Measurements from ENCODE around the gene LRIG2.

DNA sequence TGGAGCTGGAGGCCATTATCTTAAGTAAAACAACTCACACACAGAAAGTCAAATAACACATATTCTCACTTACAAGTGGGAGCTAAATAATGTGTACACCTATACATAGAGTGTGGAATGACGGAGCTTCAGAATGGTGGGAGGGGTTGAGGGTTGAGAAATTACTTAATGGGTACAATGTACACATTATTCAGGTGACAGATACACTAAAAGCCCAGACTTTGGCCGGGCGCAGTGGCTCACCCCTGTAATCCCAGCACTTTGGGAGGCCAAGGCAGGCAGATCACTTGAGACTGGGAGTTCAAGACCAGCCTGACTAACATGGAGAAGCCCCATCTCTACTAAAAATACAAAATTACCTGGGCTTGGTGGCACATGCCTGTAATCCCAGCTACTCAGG is 24.9 kb upstream of the LRIG2 start:
- no peak for TF ChIP-seq POLR2AphosphoS5 (IDR thresholded peaks at IDR 0.05; ENCODE audit: low read depth, low read length)
- no peak for TF ChIP-seq FOXP2 (optimal IDR thresholded peaks at IDR 0.05; ENCODE audit: borderline replicate concordance, extremely low read depth, extremely low read length, insufficient read depth)
- no peak for TF ChIP-seq SIN3A (IDR thresholded peaks at IDR 0.05; ENCODE audit: borderline replicate concordance, insufficient read depth, low read length)
- no peak for TF ChIP-seq TAF1 (IDR thresholded peaks at IDR 0.05; ENCODE audit: borderline replicate concordance, insufficient read depth, low read length)
- no peak for TF ChIP-seq REST (IDR thresholded peaks at IDR 0.05; ENCODE audit: insufficient read depth in 1 of 2, low read depth in 2 of 2, low read length in 2 of 2)

Data from PFSK-1 (cell line).